Stimulated activated CD8-positive, alpha-beta memory T cell treated with anti-CD3 and anti-CD28 coated beads, Interleukin-15, amount 100 ng/mL, for 24 hours (primary cell): Measurements from ENCODE around the gene KIR3DL2.
"Not testable (repeated sequence)": the region's sequence is repeated elsewhere in the genome, so short reads cannot be mapped to it uniquely, and the experiment has no call there.

Experiments used
- DNase-seq: peaks from one replicate; pipeline ENCODE4 v3.0.0-alpha.2; 2020; ENCODE audit warnings: low read depth

The KIR3DL2 gene

DNA sequence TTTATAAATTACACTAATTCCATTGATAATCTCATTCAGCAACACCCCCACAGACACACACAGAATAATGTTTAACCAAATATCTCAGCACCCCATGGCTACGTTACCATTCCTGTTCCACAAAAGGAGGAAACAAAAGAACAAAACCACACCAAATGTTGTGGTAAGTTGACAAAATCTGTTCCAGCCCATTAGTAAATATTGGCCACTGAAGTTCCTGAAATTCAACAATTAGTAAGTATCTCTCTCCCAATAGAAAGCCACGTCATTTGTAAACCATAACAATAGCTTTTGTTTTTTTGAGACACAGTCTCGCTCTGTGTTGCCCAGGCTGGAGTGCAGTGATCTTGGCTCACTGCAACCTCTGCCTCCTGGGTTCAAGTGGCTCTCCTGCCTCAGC is 21.5 kb downstream of the KIR3DL2 start:
- no peak for DNase-seq

DNA sequence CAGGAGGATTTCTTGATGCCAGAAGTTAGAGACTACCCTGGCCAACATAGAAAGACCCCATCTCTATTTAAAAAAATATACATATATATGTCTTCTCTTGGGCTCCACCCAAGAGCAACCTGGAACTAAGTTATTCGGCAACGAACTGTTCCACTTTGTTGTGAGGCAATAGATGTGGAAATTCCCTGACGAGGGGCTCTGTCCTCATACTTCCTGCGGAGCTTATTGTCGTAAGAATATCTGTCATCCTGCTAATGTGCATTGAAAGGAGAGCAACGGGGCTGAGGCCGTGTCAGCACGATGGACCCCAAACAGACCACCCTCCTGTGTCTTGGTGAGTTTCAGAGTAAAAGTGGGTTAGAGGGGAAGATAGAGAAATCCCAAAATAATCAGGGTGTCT is 23.7 kb downstream of the KIR3DL2 start, which contains the start of gene FCAR:
FCAR (plus strand) TSS at position 246 of the 400 bp plus-strand sequence; CDS start at position 301, 55 bp downstream.
- DNase-seq = no peak

DNA sequence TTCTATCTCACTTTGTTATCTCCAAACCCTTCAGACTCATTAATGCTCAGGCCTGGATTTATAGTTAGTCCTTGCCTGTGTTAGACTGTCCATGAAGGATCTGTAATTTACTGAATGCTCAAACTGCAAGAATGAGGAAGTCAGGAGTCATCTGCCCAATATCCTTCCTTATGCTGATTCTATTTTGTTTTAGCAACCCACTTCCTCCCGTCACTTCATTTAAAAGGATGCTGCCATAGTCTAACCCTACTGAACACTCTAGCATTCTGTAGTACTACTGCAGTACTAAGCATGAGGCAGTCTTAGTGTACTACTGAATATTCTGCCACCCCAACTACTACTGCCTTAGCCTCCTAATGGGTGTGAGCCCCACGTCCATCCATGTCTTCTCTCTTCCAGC is 25.3 kb downstream of the KIR3DL2 start:
- DNase-seq = no peak

DNA sequence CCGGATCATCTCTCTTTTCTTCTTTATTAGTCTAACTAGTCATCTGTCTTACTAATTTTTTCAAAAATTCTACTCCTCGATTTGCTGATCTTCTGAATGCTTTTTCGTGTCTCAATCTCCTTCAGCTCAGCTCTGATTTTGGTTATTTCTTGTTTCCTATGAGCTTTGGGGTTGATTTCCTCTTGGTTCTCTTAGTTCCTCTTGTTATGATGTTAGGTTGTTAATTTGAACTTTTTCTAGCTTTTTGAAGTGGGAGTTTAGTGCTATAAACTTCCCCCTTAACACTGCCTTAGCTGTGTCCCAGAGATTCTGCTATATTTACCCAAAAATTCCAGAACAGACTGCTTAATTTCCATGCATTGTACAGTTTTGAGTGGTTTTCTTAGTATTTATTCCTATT is 27.2 kb downstream of the KIR3DL2 start:
- no peak for DNase-seq

DNA sequence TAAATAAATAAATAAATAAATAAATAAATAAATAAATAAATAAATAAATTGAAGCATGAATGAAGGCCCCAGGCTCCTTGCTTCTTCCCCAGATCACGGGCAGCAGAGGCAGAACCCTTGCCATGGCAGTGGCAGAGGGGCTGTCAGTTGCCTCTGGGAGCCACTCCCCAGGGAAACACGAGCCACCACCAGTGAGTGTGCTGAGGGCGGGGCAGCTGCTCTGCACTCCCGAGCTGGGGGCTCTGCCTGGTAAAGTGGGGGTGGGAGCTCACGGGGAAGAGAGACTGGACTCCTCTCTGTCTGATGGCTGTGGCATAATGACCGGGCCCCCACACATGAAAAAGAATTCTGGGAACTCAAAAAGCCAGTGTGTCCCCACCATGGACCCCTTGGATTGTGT is 31.6 kb downstream of the KIR3DL2 start:
- no peak for DNase-seq

DNA sequence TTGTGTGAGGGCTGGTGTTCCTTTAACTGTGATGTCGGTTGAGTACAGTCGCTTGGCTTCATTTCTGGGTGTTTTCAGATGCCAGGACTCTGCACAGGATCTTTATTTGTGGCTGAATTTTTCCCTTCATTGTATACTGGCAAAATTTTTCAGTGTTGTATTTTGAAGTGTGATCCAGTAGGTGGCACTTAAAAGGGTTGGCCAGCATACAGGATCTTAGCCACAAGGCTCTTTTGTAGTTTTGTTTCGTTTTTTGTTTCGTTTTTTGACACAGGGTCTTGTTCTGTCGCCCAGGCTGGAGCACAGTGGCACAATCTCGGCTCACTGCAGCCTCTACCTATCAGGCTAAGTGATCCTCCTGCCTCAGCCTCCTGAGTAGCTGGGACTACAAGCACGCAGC is 32.5 kb downstream of the KIR3DL2 start:
- no peak for DNase-seq

DNA sequence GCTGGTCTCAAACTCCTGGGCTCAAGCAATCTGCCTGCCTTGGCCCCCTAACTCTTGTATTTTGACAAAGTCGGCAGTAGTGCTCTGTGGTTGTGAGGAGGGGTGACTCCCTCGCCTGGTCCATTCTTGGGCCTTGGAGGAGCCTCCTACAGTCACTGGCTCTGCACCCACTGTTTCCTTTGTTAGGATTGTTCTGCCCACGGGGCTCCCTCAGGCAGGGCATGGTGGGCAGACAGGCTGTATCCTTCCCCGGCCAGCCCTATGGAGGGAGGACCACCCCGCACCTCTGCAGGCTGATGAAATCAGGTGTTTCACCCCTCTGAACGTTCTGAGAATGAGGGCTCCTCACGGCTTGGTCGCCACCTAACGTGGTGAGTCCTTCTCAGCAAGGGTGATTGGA is 33.0 kb downstream of the KIR3DL2 start:
- DNase-seq = no peak

DNA sequence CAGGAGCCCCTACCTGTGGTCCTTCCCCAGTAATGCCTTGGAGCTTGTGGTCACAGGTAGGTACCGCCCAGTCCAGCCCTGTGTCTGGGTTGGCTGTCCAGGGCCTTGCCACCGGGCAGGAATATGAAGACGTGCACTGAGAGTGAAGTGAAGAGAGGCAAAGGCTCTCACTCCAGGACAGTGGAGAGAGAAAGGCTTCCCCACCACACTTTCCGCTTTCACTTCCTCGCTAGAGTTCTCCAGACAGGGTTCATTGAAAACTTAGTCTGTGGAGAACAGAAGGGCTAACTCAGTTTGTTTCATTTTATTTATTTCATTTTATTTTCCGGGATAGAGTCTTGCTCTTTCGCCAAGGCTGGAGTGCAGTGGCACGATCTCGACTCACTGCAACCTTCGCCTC is 38.0 kb downstream of the KIR3DL2 start:
- DNase-seq = no peak

DNA sequence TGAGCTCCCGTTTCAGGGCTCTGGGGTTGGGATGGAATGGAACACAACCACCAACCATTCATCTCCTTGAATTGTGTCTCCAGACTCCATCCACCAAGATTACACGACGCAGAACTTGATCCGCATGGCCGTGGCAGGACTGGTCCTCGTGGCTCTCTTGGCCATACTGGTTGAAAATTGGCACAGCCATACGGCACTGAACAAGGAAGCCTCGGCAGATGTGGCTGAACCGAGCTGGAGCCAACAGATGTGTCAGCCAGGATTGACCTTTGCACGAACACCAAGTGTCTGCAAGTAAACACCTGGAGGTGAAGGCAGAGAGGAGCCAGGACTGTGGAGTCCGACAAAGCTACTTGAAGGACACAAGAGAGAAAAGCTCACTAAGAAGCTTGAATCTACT is 39.3 kb downstream of the KIR3DL2 start:
- no peak for DNase-seq

DNA sequence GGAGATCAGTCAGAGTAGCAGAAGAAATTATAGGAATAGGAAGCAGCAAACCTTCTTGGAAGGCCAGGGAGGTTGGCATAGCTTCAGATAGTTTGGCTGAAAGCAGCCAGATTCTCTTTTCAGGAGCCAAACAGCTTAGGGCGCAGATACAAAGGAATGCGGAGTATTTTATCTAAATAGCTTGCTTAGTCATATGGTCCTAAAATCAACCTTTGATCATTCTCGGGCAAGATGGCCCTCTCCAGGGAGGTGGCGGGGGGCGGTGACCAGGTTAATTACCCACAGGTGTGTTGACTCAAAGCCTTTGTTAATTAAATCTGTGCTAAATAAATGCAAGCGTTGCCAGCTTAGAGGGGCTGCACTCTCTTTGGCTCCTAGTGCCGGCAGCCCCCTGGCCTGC is 43.2 kb downstream of the KIR3DL2 start:
- no peak for DNase-seq

DNA sequence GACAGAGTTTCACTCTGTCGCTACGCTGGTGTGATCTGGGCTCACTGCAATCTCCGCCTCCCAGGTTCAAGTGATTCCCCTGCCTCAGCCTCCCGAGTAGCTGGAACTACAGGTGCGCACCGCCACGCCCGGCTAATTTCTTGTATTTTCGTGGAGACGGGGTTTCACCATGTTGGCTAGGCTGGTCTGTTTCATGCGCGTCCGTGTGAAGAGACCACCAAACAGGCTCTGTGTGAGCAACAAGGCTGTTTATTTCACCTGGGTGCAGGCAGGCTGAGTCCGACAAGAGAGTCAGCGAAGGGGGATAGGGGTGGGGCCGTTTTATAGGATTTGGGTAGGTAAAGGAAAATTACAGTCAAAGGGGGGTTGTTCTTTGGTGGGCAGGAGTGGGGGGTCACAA is 43.9 kb downstream of the KIR3DL2 start:
- not testable (repeated sequence) for DNase-seq

DNA sequence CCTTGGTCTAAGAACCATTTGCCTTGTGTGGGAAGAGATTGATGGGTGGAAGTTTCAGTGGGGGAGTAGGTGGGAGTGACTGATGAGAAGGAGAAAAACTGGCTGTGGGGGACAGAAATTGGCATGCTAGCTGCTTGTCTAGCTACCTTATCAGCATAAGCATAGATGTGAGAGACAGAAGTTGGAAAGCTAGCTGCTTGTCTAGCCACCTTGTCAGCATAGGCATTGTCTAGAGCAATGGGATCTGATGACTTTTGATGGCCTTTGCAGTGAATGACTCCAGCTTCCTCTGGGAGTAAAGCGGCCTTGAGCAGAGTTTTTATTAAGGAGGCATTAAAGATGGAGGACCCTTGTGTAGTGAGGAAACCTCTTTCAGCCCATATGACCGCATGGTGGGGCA is 45.8 kb downstream of the KIR3DL2 start:
- no peak for DNase-seq

DNA sequence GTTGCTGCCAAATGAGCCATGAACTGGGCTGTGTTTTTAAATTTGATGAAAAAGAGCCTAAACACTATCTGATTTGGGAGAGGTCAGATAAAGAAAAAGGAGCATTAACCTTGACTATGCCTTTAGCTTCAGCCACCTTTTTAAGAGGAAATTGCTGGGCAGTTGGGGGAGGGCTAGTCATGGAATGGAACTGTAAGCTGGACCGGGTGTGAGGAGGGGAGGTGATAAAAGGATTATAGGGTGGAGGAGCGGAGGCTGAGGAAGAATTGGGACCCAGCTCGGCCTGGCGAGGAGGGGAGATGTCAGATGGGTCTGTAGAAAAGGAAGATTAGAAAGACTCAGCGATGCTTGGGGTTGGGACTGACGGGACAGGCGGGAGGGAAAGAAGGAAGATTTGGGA is 48.4 kb downstream of the KIR3DL2 start:
- not testable (repeated sequence) for DNase-seq

DNA sequence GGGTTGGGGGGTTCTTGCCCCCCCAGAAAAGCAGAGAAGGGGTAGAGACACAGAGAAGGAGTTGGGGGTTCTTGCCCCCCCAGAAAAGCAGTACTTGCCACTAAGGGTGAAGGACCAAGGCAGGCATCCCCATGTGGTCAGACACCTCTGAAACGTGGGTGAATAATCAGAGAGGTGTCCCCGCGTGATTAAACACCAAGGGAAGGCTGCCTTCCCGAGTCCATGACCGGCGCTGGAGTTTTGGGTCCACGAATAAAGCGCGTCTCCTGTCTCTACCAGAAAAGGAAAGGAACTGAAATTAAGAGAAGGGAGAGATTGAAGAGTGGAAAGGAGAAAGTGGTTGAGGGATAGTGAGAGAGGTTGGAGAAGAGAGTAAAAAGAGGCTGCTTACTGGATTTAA is 49.4 kb downstream of the KIR3DL2 start:
- DNase-seq = not testable (repeated sequence)

DNA sequence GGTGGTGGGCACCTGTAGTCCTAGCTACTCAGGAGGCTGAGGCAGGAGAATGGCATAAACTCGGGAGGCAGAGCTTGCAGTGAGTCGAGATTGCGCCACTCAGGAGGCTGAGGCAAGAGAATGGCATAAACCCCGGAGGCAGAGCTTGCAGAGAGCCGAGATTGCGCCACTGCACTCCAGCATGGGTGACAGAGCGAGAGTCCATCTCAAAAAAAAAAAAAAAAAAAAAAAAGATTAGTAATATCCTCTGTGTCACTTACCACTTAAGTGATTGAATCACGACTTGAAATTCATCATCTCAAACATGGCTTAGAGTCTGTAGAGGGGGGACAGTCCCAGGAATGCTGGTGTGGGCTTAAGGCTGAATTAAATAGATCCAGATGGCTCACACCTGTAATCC is 50.9 kb downstream of the KIR3DL2 start:
- DNase-seq = not testable (repeated sequence)

DNA sequence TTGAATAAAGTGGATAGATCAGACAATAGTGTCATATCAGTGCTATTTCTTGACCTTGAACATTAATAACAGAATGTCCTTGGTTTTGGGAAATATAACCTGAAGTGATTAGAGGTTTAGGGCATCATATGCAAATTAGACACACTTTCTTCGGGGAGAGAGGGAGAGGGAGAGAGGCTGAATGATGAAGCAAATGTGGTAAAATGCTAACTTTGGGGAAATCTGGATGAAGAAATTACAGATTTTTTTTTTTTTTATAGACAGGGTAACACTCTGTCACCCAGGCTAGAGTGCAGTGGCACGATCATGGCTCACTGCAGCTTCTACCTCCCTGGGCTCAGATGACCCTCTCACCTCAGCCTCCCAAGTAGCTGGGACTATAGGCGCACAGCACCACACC is 51.8 kb downstream of the KIR3DL2 start:
- DNase-seq = no peak

DNA sequence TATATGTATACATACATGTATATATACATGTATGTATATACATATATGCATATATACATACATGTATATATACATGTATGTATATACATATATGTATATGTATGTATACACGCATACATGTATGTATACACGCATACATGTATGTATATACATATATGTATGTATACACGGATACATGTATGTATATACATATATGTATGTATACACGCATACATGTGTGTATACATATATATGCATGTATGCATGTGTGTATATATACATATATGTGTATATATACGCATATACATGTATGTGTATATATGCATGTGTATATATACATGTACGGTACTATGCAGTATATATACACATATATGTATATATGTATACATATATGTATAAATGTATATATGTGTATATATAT is 53.1 kb downstream of the KIR3DL2 start:
- no peak for DNase-seq

DNA sequence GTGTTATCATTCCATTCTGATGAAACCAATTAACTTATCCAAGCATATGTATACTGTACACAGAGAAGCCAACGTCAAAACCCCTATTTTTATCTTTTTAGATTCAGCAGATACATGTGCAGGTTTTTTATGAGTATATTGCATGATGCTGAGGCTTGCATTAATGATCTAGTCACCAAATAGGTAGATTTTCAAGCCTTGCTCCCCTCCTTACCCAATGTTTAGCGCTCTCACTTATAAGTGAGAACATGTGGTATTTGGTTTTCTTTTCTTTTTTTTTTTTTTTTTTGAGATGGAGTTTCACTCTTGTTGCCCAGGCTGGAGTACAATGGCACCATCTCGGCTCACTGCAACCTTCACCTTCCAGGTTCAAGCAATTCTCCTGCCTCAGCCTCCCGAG is 54.0 kb downstream of the KIR3DL2 start:
- not testable (repeated sequence) for DNase-seq

DNA sequence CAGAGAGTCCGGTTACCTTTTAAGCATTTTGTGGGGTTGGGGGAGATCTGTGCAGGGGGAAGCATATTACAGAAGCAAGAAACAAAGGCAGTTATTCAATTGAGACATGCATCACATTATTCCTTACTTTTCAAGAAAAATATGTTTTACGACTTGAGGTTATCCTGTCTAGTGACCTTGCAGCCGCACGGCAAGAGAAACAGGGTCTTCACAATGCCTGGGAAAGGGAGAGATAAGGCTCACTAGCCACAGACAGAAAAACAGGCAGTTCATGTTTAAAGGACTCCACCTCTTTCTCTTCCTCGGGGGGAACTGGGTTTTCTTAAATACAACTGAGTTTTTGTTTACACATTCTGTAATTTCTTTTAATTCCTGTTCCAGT is 55.2 kb downstream of the KIR3DL2 start:
- no peak for DNase-seq

DNA sequence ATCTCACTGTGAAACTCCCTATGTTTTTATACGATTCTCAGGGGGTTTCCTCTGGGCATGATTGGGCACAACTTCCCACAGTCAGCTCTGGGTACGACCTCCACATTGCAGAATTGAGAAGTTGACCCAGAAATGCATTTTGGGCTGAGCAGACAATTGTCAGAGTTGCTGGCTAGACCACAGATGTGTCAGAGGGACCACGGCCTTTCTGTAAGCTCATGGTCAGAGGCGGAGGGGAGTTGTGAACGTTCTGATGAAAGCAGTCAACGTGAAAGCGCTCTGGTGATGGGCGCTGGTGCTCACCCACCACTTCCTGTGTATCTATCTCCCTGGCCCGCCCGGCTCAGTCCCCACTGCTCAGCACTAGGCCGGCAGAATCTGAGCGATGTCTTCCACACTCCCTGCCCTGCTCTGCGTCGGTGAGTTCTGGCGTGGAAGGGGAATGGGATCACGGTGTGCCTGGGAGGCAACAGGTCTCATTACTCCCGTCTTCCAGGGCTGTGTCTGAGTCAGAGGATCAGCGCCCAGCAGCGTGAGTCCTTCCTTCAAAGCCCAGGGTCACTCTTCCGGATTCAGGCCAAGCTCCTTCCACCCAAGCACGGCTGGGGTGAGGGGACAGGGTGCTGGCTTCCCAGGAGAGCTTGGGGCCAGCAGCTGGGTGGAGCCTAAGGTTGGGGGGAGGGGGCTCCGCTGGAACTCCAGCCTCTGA is 55.7 kb downstream of the KIR3DL2 start, which contains the start of gene NCR1:
NCR1 (plus strand) TSS at position 346 of the 709 bp plus-strand sequence; CDS start at position 386, 40 bp downstream.
- DNase-seq = no peak

DNA sequence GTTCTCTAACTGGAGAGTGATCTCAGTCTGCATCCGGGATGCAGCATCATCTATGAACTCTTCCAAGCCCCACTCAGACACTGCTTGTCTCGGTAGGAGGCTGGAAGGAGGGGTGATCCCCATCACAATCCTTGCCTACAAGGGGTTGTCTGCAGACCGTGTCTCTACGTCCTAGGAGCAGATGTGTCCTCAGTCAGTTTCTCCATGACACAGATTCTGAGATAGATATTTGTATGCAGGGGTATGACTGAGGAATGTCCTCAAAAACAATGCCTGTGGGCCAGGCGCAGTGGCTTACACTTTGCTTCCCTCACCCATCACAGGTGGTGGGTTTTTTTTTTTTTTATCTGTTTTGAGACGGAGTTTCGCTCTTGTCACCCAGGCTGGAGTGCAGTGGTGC is 56.6 kb downstream of the KIR3DL2 start:
- no peak for DNase-seq

DNA sequence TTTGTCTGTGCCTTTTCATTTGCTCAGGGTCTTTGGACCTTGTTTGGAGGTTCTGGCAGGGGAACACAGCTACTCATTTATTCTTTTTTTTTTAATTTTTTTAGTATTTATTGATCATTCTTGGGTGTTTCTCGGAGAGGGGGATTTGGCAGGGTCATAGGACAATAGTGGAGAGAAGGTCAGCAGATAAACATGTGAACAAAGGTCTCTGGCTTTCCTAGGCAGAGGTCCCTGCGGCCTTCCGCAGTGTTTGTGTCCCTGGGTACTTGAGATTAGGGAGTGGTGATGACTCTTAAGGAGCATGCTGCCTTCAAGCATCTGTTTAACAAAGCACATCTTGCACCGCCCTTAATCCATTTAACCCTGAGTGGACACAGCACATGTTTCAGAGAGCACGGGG is 57.7 kb downstream of the KIR3DL2 start:
- not testable (repeated sequence) for DNase-seq
